Mesothelial cell of epicardium (in vitro differentiated cells): ENCODE measurements around the gene PAX8. TPM values are rescaled to one million over a fixed set of nuclear protein-coding genes. Genes with fewer than 3 reads are reported as not detected.

Source experiments
- DNase-seq, 2 experiments: peaks; one replicate each; pipeline ENCODE4 v3.0.0; 2021; ENCODE audit warnings: low spot score in 2 of 2; ENCODE audit not compliant: unreplicated experiment in 2 of 2
- H3K27ac Mint-ChIP-seq: 2 replicates; pipeline ENCODE4 v1.8.0; 2021; ENCODE audit warnings: mixed read lengths
- H3K27me3 Mint-ChIP-seq: 2 replicates; pipeline ENCODE4 v1.8.0; 2021; ENCODE audit warnings: low read depth, mixed read lengths
- H3K36me3 Mint-ChIP-seq: 2 replicates; pipeline ENCODE4 v1.8.0; 2021; ENCODE audit warnings: mixed read lengths
- H3K4me1 Mint-ChIP-seq: 2 replicates; pipeline ENCODE4 v1.8.0; 2021; ENCODE audit warnings: mixed read lengths
- H3K4me3 Mint-ChIP-seq: 2 replicates; pipeline ENCODE4 v1.8.0; 2021; ENCODE audit warnings: mild to moderate bottlenecking, moderate library complexity, mixed read lengths
- H3K9me3 Mint-ChIP-seq: 2 replicates; pipeline ENCODE4 v1.8.0; 2021; ENCODE audit warnings: mixed read lengths
- total RNA-seq: library from RNA; stranded (reverse); gene quantifications from 3 replicates; pipeline ENCODE4 v1.2.1, GENCODE V29; 2021
- TF ChIP-seq, protein P1 (sequence below): fragments of 200-600 bp; sonication (generic); IDR thresholded peaks from one replicate; pipeline ENCODE4 v1.5.0; 2021; ENCODE audit warnings: antibody characterized with exemption; ENCODE audit not compliant: unreplicated experiment

PAX8 gene
- total RNA-seq, 1 donor from 2014 or later, result 0.13 TPM

DNA sequence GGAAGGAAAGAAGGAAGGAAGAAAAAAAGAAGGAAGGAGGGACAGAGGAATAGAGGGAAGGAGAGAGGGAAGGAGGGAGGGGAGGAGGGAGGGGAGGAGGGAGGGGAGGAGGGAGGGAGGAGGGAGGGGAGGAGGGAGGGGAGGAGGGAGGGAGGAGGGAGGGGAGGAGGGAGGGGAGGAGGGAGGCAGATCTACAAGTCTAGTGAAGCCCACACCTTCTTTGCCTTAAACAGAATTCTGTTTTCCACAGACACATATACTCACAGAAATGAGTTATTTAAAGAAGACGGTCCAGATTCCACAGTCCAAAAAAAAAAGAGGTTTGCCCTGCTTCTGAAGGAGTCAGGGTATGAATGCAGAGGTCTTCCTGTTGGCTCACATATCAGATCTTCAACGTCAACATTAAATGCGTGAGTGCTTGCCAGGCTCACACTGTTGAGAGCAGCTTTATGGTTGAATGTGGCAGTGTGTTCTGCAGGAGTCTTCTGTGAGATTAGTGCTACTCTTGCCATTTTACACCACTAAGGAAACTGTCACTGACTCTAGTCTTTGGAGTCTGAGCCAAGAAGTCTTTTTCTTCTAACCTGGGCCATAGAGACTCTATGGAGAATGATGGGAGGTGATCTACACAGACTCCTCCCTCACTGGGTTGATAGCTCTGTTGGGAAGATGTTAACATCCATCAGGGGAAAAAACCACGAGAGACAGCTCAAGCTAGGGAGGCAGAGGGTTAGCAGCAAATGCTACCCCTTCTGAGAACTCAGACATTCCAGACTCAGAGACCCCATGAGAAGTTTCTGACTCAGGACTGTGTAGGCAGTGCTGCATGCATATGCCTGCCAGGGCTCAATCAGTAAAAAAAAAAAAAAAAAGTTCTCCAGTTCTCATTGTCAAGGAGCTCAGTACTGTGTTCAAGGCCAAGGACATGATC, 23.3 kb downstream of the PAX8 start:
- TF ChIP-seq, protein P1, sequence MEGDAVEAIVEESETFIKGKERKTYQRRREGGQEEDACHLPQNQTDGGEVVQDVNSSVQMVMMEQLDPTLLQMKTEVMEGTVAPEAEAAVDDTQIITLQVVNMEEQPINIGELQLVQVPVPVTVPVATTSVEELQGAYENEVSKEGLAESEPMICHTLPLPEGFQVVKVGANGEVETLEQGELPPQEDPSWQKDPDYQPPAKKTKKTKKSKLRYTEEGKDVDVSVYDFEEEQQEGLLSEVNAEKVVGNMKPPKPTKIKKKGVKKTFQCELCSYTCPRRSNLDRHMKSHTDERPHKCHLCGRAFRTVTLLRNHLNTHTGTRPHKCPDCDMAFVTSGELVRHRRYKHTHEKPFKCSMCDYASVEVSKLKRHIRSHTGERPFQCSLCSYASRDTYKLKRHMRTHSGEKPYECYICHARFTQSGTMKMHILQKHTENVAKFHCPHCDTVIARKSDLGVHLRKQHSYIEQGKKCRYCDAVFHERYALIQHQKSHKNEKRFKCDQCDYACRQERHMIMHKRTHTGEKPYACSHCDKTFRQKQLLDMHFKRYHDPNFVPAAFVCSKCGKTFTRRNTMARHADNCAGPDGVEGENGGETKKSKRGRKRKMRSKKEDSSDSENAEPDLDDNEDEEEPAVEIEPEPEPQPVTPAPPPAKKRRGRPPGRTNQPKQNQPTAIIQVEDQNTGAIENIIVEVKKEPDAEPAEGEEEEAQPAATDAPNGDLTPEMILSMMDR, result no peak
- no peaks in the 10 kb centered on the region for H3K36me3 Mint-ChIP-seq
- no peaks in the 10 kb centered on the region for H3K4me1 Mint-ChIP-seq
- no peaks in the 10 kb centered on the region for H3K9me3 Mint-ChIP-seq
- no peak for DNase-seq
- no peak overlapping the region for H3K27ac Mint-ChIP-seq
- no peak overlapping the region for H3K4me3 Mint-ChIP-seq
- peaks cover 74% of the 10 kb centered on the region for H3K27me3 Mint-ChIP-seq

DNA sequence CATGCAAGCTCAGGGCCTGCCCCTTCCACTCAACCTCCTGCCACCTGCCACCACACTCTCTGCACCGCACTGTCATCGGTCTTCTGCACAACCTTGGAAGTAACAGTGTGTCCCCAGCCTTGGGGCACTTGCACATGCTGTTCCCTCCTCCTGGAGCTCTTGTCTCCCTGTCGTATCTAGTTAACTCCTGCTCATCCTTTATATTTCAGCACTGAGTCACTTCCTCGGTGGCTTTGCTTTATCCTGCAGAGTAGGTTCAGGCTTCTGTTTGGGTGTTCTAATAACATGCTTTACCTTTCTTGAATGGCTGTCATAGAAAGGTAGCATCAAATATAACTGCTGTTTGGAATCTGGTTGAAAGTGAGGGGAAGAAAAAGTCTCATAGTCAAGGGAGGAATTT, 25.3 kb downstream of the PAX8 start:
- Mint-ChIP-seq H3K4me1 (no peaks in the 10 kb centered on the region), H3K4me3 (no peak overlapping the region), H3K9me3 (no peaks in the 10 kb centered on the region), H3K27ac (no peak overlapping the region), H3K27me3 (peaks cover 57% of the 10 kb centered on the region), H3K36me3 (no peaks in the 10 kb centered on the region)
- no peak for DNase-seq
- TF ChIP-seq, protein P1, result no peak

DNA sequence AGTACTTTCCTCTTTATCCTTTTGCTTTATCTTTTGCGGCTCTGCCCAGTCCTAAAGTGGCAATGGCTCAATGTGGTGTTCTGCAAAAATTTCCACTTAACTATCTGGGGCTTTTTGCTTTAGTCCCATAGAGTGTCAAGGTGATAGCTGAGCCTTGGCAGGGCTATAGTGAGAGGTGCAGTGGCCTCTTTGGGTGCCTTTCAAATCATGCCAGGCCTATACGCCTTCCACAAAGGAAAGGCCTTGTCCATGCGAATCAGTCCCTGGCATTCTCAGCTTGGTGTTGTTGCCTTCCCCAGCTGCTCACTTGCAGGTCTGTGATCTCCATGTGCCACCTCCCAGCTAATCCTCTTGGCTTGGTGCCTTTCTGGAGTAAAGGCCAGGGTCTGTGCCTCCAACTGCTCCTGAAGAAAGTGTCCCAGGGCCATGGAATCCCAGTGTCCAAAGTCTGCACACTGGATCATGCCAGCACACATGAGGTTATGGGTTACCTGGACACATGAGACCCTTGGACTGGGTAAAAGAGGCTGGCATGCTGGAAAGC, 26.6 kb downstream of the PAX8 start:
- TF ChIP-seq, protein P1, result no peak
- no peaks in the 10 kb centered on the region for H3K9me3 Mint-ChIP-seq
- H3K4me3 Mint-ChIP-seq, result no peak overlapping the region
- no peaks in the 10 kb centered on the region for H3K36me3 Mint-ChIP-seq
- no peak for DNase-seq
- no peaks in the 10 kb centered on the region for H3K4me1 Mint-ChIP-seq
- H3K27ac Mint-ChIP-seq, result no peak overlapping the region
- peaks cover 43% of the 10 kb centered on the region for H3K27me3 Mint-ChIP-seq

DNA sequence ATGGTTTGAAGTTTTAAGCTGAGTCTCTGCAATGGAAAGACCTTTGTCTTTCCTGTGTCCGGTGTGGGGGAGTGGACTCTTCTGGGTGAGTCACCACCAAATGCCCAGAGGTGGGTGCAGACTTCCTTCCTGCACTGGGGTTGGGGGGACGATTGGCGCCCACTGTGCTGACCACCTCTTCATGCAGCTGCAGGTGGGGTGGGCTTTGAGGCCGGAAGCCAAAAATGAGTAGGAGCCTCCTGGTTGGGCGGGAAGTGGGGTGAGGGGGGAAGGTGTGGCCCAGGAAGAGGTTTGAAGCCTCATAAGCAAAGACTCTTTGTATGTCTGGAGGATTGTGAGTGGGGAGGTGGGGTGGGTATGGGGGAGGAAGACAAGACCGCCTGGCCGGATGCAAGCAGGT, 27.6 kb downstream of the PAX8 start:
- Mint-ChIP-seq H3K9me3 (no peaks in the 10 kb centered on the region), H3K4me3 (no peak overlapping the region), H3K4me1 (no peaks in the 10 kb centered on the region), H3K27me3 (peaks cover 35% of the 10 kb centered on the region), H3K27ac (no peak overlapping the region), H3K36me3 (no peaks in the 10 kb centered on the region)
- no peak for DNase-seq
- TF ChIP-seq, protein P1, result no peak

DNA sequence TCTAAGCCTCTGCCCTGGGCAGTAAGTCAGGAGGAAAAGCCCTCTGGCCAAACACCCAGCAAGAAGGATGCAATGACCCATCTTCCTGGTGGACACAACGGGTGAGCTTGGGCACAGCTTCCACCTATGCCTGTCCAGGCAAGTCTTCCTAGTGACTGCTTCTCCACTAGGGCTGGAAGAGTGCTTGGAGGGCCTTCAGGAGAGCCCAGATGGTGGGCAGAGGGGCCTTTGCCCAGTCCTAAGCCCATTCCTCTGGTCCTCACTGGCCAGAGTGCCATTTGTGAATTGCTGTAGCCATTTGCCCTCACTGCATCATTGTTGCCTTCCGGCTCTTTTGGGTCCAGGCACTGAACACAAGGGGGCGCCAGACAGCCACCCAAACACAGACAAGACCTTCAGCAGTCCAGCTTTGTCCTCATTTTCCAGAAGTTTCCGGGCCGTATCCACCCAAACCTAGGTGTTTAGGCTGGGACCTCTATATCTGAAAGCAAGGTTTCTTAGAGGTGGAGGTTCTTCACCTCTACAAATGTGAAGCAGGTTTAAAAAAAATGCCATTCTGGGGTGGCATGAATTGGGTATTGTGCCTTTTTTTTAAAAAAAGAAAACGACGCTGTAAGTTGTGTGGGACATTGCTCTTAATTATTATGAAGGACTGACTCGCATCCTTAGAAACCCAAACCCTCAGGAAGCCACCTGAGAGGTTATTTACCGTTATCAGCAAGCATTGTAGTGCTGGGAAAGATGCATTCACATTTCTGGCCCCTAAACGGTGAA, 29.5 kb downstream of the PAX8 start:
- TF ChIP-seq, protein P1, result peak; percentile 90
- no peaks in the 10 kb centered on the region for H3K36me3 Mint-ChIP-seq
- no peak overlapping the region for H3K4me3 Mint-ChIP-seq
- H3K4me1 Mint-ChIP-seq, result peaks cover 4% of the 10 kb centered on the region
- peak; percentile 46 to 84 for DNase-seq
- H3K27ac Mint-ChIP-seq, result no peak overlapping the region
- peaks cover 17% of the 10 kb centered on the region for H3K27me3 Mint-ChIP-seq
- no peaks in the 10 kb centered on the region for H3K9me3 Mint-ChIP-seq
